NCI-H1694 (cell line): ENCODE measurements around the gene CDK19.

ENCODE experiments used
- DNase-seq: peaks from one replicate; lab custom pipeline; 2025; lab: John Stamatoyannopoulos, UW

CDK19 gene

DNA sequence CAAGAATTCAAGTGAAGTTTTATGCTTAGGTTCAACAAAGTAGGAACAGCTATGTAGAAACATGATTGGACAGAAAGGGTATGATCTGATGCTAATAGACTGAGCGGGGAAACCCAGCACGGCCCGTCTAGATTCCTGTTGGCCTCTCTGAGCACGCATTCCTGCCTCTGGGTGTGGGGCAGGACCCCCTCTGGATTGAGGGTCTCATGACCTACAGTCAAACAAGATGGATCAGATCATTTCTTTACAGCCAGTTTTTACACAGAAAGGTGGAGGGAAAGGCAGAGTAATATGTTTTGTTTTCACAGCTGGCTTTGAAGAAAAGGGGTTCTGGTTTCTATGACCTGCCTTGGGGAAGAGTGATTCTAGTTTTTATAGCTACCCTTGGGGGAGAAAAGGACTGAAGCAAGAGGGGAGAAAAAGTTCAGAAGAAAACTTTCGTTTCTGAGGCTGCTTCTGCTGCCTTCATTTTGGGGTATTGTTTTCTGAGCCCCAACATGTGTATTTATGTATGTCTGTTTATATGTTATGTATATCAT, 239.3 kb downstream of the CDK19 start:
- DNase-seq: no peak

- DNase-seq: no peak
Observed at GRCh38 chr6:110574817-110575216, 240.5 kb downstream of the CDK19 start.

GRCh38 chr6:110573537-110573936, 241.7 kb downstream of the CDK19 start:
- DNase-seq: no peak

DNA sequence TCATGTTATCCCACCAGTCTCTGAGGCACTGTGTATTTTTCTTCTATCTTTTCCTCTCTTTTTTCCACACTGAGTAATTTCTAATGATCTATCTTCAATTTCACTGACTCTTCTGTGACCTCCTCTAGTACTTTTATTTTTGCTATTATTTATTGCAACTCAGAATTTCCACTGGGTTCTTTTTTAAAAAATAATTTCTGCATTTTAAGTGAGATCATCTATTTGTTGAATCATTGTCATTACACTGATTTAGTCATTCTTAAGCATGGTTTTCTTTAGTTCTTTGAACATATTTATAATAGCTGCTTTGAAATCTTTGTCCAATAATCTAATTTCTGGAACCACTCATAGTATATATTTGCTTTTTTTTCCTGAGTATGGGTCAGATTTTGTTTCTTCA, 242.1 kb downstream of the CDK19 start:
- no peak for DNase-seq

DNA sequence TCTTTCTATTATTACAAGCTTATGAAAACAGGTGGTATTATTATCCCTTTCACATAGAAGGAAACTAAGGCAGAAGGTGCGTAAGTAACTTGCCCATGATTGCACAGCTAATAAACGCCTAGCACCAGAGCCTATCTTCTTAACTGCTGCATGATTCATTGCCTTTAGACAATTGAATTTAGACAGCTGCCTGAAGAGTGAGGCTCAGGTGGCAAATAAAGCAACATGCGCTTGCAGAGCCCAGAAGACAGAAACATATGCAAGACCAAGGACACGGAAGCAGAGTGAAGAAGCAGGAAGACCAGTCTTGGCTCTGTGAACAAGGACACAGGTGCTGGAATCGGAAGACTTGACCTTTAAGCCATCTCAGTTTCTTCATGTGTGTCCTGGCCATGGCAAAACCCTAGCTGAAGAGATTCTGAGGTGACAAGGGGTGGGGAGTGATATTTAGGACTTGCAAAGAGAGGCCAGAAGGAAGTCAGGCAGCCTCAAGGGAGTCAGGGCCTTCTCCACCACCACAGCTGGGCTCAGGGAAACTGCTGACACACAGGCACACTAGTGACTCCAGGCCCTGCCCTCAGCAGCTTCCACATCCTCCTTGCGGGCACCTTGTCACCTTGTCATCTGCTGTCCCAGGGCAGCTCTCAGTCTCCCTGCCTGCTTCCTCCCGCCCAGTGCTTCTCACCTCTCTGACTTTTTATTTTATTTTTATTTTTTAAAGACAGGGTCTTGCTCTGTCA, 247.1 kb downstream of the CDK19 start:
- no peak for DNase-seq

GRCh38 chr6:110566346-110567125, 248.7 kb downstream of the CDK19 start:
- DNase-seq: no peak

DNA sequence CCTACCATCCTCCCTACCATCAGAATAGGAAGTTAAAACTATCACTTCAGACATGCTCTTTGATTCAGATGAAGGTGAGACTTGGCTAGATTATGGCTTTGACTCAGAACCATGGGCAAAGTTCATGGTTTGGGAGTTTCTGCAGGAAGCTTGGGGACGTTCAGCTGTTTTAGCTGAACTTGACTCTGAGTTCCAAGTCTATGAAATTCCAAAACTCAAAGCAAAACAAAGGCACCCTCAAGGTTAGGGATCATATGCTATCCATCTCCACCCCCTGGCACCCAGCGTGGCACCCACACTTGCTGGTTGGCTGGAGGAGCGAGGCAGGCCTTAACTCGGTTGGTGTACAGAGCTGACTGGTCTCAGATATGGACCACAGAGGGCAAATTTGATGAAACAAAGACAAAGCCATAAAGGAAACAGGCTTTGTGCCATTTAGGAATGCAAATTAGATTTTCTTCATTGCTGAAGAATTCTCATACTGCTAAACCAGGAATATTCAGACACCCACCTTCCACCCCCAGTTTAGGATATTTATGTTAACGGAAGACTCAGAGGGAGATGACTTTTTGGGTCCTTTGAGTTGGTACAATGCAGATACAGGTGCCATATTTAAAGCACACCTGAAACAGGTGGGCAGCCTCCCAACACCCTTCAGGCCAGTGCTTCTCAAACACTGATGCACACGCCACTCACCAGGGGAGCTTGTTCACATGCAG, 250.4 kb downstream of the CDK19 start:
- no peak for DNase-seq

DNA sequence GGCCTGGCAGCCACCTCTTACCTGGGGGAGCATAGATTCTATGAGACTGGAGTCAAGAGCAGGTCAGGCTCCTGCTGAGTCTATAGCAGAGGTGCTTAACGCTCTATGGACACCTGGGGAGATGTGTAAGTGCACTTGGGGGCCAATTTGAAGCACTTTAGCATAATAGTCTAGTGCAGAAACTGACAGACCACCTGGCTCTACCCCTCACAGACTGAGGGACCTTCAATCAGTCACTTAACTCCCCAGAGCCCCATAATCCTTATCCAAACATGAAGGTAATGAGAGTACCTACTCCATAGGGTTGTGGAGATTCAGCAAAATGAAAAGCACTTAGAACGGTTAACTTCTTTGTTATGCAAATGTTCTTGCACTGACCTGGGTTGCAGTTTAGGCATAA, 251.6 kb downstream of the CDK19 start:
- no peak for DNase-seq

GRCh38 chr6:110562316-110562915, 252.9 kb downstream of the CDK19 start:
- no peak for DNase-seq

GRCh38 chr6:110561696-110562095, 253.6 kb downstream of the CDK19 start:
- DNase-seq: no peak

DNA sequence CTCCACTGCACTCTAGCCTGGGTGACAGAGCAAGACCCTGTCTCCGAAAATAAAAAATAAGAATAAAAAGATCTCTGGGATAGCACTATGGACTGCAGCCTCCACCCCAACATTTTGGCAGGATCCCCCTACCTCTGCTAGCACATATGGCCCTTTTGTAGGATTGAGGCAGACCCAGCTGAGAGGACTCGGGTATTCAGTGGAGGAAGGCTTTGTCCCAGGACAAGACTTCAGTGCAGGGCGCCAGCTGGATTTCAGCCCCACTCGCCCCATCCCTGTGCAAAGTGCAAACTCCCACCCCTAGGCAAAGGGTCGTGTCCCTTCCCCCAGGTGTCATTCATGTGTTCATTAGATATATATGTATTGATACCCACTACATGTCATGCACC, 254.3 kb downstream of the CDK19 start:
- DNase-seq: no peak

DNA sequence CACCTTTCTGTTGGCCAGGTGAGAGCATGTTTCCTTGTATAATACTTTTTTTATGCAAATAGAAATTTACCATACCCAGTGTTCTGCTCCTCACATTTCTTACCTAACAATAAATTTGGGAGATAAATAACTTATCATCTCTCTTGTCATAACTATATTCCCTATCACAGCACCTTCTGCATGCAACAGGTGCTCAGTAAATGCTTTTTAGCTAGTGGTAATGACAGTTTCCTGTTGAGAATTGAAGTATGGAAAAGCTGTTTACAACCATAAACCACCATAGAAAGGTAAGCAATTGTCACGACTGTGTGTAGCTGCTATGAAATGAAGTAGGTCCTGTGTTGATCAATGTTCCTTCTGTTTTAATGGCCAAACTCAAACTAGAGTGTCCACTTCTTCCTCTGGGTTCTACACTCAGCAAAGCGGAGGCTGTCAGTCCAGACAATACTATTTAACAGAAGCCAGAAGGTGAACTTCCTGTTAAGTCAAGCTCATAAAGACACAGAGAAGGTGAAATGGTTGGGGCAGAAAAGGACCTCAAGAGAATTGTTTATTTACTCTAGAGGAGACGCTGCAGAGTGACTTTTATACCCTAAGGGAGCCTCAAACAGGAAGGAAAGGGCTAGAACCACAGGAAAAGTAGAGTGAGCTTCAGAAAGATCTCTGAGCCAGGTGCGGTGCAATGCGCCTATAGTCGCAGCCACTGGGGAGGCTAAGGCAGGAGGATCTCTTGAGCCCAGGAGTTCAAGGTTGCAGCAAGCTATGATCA, 254.8 kb downstream of the CDK19 start:
- no peak for DNase-seq
